Superior temporal gyrus (tissue), 1 donor: Measurements from ENCODE around the gene TAF1B.

ENCODE experiments used
- DNase-seq: peaks from one replicate; pipeline ENCODE4 v3.0.0-alpha.2; 2016; ENCODE audit errors: extremely low spot score

Gene TAF1B

GRCh38 chr2:9843229-9844035 is at the start of gene TAF1B:
TAF1B (plus strand) TSS chr2:9843474; CDS start chr2:9843542, 68 bp downstream.
- DNase-seq = peak; percentile 84

GRCh38 chr2:9793918-9794717 is 49.2 kb upstream of the TAF1B start:
- DNase-seq = no peak

GRCh38 chr2:9795071-9795470 is 48.2 kb upstream of the TAF1B start:
- DNase-seq = no peak

GRCh38 chr2:9796056-9797010 is 46.9 kb upstream of the TAF1B start:
- no peak for DNase-seq

- no peak for DNase-seq
These were observed 46.2 kb upstream of the TAF1B start for GRCh38 chr2:9797086-9797485.

GRCh38 chr2:9797681-9798556 is 45.4 kb upstream of the TAF1B start:
- no peak for DNase-seq

GRCh38 chr2:9799011-9799596 is 44.2 kb upstream of the TAF1B start:
- no peak for DNase-seq

- DNase-seq = peak; percentile 88
These were observed 43.3 kb upstream of the TAF1B start for GRCh38 chr2:9799729-9800632.

GRCh38 chr2:9800639-9800974 is 42.7 kb upstream of the TAF1B start:
- DNase-seq = no peak

- no peak for DNase-seq
These were observed 42.1 kb upstream of the TAF1B start for GRCh38 chr2:9800975-9801726.

- DNase-seq = no peak
These were observed 40.7 kb upstream of the TAF1B start for GRCh38 chr2:9802576-9802993.

GRCh38 chr2:9803023-9803805 is 40.1 kb upstream of the TAF1B start:
- no peak for DNase-seq

GRCh38 chr2:9805435-9806297 is 37.6 kb upstream of the TAF1B start:
- DNase-seq = no peak

GRCh38 chr2:9806298-9806610 is 37.0 kb upstream of the TAF1B start:
- DNase-seq = no peak

- DNase-seq = no peak
These were observed 36.6 kb upstream of the TAF1B start for GRCh38 chr2:9806656-9807055.

GRCh38 chr2:9807056-9807455 is 36.2 kb upstream of the TAF1B start:
- no peak for DNase-seq
